Activated CD8-positive, alpha-beta T cell treated with anti-CD3 and anti-CD28 coated beads for 36 hours (primary cell): ENCODE results near the gene LETMD1. TPM values are rescaled to one million over a fixed set of nuclear protein-coding genes. Genes with fewer than 3 reads are reported as not detected.
A peak's percentile ranks its signal among the peaks of the same experiment; 100 is the strongest.

Experiments
- ATAC-seq: fragments of 200-7000 bp; cut with Tn5 transposase; one replicate; pipeline ENCODE4 v1.10.0; 2021; ENCODE audit warnings: mild to moderate bottlenecking, moderate library complexity
- CTCF ChIA-PET: fragments of 350-600 bp; sonication (Branson Sonifier 250); formaldehyde crosslinking; loops from one replicate; lab custom pipeline; 2021; ENCODE audit warnings: antibody characterized with exemption; lab: Charles Lee
- POLR2A ChIA-PET: fragments of 350-600 bp; sonication (Branson Sonifier 250); formaldehyde crosslinking; loops from one replicate; lab custom pipeline; 2021; ENCODE audit warnings: antibody characterized with exemption; lab: Charles Lee
- DNase-seq: peaks from one replicate; pipeline ENCODE4 v3.0.0-alpha.2; 2020
- H3K27ac Mint-ChIP-seq: one replicate; pipeline ENCODE4 v1.8.0; 2021; ENCODE audit warnings: mild to moderate bottlenecking, mixed read lengths
- H3K27me3 Mint-ChIP-seq: one replicate; pipeline ENCODE4 v1.8.0; 2021; ENCODE audit warnings: mixed read lengths
- H3K36me3 Mint-ChIP-seq: one replicate; pipeline ENCODE4 v1.8.0; 2021; ENCODE audit warnings: low read depth, mixed read lengths
- H3K4me1 Mint-ChIP-seq: one replicate; pipeline ENCODE4 v1.8.0; 2021; ENCODE audit warnings: low read depth, mixed read lengths
- H3K4me3 Mint-ChIP-seq: one replicate; pipeline ENCODE4 v1.8.0; 2021; ENCODE audit warnings: mild to moderate bottlenecking, moderate library complexity, mixed read lengths
- H3K9me3 Mint-ChIP-seq: one replicate; pipeline ENCODE4 v1.8.0; 2021; ENCODE audit warnings: mixed read lengths
- intact Hi-C: fragments of 100-400 bp; cut with micrococcal nuclease; formaldehyde crosslinking; loops from one replicate; pipeline ENCODE4 v1.10.0; 2022
- total RNA-seq, 2 experiments: library from RNA; stranded (reverse); gene quantifications; one replicate each; pipeline ENCODE4 v1.2.3, GENCODE V29; 2021
- TF ChIP-seq, protein P1 (sequence below): fragments of 200-600 bp; IDR thresholded peaks from one replicate; pipeline ENCODE4 v1.8.0; 2022; ENCODE audit warnings: antibody characterized with exemption, mild to moderate bottlenecking

LETMD1 gene
- total RNA-seq, 2 experiments from 2014 or later: 71.6 to 81.5 TPM

DNA sequence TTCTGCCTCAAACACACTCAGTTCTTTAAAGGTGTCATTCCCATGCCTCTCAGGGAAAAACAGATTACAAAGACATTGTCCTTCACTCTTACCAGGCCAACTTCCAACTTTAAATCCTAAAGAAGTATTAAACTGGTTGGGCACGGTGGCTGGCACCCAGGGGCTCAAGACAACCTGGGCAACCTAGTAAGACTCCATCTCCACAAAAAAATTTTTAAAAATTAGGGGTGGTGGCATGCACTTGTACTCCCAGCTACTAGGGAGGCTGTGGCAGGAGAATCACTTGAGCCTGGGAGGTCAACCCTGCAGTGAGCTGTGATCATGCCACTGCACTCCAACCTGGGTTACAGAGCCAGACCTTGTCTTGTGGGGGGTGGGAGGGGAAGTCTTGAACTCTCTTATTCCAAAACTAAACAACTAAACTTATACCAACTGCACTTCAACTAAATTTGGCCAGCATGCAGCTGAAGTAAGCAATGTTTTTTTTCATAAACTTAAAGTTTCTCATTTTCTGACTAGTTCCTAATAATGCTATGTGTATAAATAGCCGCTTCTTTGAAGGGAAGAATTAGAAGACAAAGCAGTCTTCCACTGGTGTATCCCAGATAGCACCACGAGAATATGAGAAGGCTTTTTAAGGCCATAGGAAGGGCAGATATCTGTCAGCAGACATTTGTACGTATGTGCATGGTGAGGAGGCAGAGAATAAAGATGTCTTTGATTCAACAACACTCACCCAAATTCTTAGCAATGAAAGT is 24.3 kb upstream of the LETMD1 start:
- no peaks in the 10 kb centered on the region for H3K27me3 Mint-ChIP-seq
- no peak for ATAC-seq
- intact Hi-C loops: no loop called here
- peaks cover 60% of the 10 kb centered on the region for H3K4me1 Mint-ChIP-seq
- POLR2A ChIA-PET: interaction anchor here (0.9 to 2.3 kb wide), 3 partner anchors 10 to 59 kb away, joined by 3 to 10 read pairs (median 3); partner anchors contain the start of gene CSRNP2
- no peak for DNase-seq
- peaks cover 10% of the 10 kb centered on the region for H3K36me3 Mint-ChIP-seq
- H3K9me3 Mint-ChIP-seq: no peaks in the 10 kb centered on the region
- peak overlapping the region; percentile 95 for H3K4me3 Mint-ChIP-seq
- peak overlapping the region; percentile 95 for H3K27ac Mint-ChIP-seq
- CTCF ChIA-PET: interaction anchor here (5.7 kb wide), 1 partner anchor 259 kb away, joined by 38 read pairs; the partner anchor contains the start of gene ATF1
- TF ChIP-seq, protein P1, sequence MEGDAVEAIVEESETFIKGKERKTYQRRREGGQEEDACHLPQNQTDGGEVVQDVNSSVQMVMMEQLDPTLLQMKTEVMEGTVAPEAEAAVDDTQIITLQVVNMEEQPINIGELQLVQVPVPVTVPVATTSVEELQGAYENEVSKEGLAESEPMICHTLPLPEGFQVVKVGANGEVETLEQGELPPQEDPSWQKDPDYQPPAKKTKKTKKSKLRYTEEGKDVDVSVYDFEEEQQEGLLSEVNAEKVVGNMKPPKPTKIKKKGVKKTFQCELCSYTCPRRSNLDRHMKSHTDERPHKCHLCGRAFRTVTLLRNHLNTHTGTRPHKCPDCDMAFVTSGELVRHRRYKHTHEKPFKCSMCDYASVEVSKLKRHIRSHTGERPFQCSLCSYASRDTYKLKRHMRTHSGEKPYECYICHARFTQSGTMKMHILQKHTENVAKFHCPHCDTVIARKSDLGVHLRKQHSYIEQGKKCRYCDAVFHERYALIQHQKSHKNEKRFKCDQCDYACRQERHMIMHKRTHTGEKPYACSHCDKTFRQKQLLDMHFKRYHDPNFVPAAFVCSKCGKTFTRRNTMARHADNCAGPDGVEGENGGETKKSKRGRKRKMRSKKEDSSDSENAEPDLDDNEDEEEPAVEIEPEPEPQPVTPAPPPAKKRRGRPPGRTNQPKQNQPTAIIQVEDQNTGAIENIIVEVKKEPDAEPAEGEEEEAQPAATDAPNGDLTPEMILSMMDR: no peak

DNA sequence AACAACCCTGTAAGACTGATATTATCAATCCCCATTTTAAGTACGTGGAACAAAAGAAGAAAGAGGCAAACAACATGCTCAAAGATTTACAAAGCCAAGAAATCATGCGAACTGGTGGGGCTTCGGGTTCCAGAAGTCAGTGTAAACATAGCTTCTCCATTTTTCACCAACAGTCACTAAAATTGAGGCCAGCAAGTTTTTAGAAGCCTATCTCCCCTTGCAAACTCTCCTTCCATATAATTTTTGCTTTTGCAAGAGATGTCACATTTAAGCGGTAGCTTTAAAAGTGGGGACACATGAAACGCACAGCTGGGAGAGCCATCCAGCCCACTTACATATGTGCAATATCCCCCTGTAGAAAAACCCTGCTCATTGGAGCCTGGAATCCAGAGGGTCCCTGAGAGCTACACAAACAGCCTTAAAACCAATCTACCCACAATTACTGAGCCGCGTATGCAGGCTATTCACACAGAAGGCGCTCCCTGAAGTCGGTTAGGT is 22.7 kb upstream of the LETMD1 start:
- H3K27me3 Mint-ChIP-seq: no peaks in the 10 kb centered on the region
- H3K36me3 Mint-ChIP-seq: peaks cover 8% of the 10 kb centered on the region
- ChIA-PET CTCF (interaction anchor here (1.0 to 5.7 kb wide), 7 partner anchors 14 to 1000 kb away, joined by 3 to 38 read pairs (median 5); partner anchors contain the start of gene ATF1), POLR2A (interaction anchor here (0.6 to 2.3 kb wide), 13 partner anchors 10 to 516 kb away, joined by 3 to 14 read pairs (median 6); partner anchors contain the start of genes ATF1, CSRNP2, LETMD1 and POU6F1)
- H3K27ac Mint-ChIP-seq: peak overlapping the region; percentile 95
- H3K4me1 Mint-ChIP-seq: peaks cover 54% of the 10 kb centered on the region
- DNase-seq (no peak), ATAC-seq (no peak)
- TF ChIP-seq, protein P1: no peak
- intact Hi-C loops: no loop called here
- H3K9me3 Mint-ChIP-seq: no peaks in the 10 kb centered on the region
- peak overlapping the region; percentile 95 for H3K4me3 Mint-ChIP-seq

DNA sequence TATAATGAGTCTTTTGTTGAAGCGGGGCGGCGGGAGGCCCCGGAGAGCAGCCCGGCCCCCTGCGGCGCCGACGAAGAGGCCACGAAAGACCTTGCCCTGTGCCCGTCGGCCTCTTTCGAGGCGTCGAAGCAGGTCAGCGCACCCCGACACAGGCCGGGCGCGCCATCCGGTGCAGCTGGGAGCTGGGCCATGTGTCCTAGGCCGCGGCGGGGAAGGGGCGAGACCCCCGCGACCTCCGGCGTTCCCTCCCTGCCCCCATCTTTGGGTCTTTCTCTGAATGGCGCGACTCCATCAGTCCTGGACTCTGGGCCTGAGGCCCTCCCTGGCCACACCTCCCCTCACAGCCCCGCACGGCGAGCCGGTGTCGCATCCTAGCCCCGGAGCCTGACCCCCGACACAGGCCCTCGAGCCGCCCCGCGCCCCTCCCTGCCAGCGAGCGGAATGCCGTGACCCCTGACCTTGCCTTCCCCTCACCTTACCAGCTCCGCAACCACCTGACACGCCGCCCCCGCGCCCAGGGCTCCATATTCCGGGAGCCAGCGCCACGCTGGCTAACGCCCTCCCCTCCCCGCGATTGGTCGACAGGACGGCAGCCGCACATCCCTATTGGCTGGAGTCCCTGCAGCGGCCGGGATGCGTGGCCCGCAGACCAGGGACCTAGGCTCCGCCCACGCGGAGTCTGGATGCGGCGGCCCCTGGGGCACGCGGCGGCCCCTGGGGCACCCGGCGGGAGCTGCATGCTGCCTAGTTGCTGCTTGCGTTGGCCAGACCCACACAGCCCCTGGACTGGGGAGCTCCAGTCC is 22.1 kb upstream of the LETMD1 start, which contains the start of gene SLC11A2:
Gene SLC11A2 (minus strand): TSS at position 549 of the 803 bp plus-strand sequence. CDS start 15,656 bp downstream, outside the sequence.
- CTCF ChIA-PET: interaction anchor here (0.7 to 5.7 kb wide), 13 partner anchors 10 to 999 kb away, joined by 3 to 38 read pairs (median 4); partner anchors contain the start of gene ATF1
- peak within 1 kb of the TSS; percentile 95 for H3K27ac Mint-ChIP-seq
- POLR2A ChIA-PET: interaction anchor here (0.6 to 2.3 kb wide), 23 partner anchors 10 to 517 kb away, joined by 3 to 14 read pairs (median 3); partner anchors contain the start of genes ATF1, CSRNP2, LETMD1 and POU6F1
- H3K36me3 Mint-ChIP-seq: peaks cover 8% of the 10 kb centered on the region
- DNase-seq: peak; percentile 96
- intact Hi-C loops: no loop called here
- peaks cover 48% of the 10 kb centered on the region for H3K4me1 Mint-ChIP-seq
- H3K9me3 Mint-ChIP-seq: no peaks in the 10 kb centered on the region
- peak within 1 kb of the TSS; percentile 95 for H3K4me3 Mint-ChIP-seq
- TF ChIP-seq, protein P1: no peak
- peak; percentile 91 for ATAC-seq
- no peaks in the 10 kb centered on the region for H3K27me3 Mint-ChIP-seq

DNA sequence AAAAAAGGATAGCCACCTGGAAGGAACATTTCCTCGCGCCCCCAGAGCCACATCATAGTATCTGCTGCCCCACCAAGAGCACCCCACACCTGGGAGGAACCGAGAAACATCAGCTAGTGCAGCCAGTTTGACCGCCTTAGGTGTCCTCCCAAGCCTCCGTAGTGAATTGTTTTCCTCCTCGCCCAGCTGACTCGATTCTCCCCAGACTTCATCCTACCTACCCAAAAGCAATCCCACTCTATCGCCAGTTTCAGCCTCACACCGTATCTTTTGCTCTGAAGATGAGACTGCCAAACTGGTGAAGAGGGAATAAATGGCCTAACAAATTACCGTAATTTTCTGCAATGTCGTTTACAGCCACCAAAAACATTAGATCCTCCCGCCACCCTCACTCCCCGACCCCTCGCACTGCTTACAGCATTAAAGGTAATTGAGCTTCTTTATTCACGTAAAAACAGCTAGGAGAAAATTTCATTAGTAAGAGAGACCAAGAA is 20.7 kb upstream of the LETMD1 start:
- H3K27me3 Mint-ChIP-seq: no peaks in the 10 kb centered on the region
- peaks cover 36% of the 10 kb centered on the region for H3K4me1 Mint-ChIP-seq
- no peaks in the 10 kb centered on the region for H3K9me3 Mint-ChIP-seq
- DNase-seq (no peak), ATAC-seq (no peak)
- CTCF ChIA-PET: interaction anchor here (0.6 to 5.7 kb wide), 14 partner anchors 8 to 263 kb away, joined by 3 to 38 read pairs (median 4); partner anchors contain the start of gene ATF1
- peak overlapping the region; percentile 73 for H3K27ac Mint-ChIP-seq
- TF ChIP-seq, protein P1: no peak
- H3K4me3 Mint-ChIP-seq: peak overlapping the region; percentile 95
- H3K36me3 Mint-ChIP-seq: peaks cover 6% of the 10 kb centered on the region
- intact Hi-C loops: no loop called here
- POLR2A ChIA-PET: interaction anchor here (0.5 to 1.2 kb wide), 8 partner anchors 165 to 314 kb away, joined by 3 read pairs; partner anchors contain the start of genes ATF1 and SMAGP
